ENCODE measurements around the gene ZMIZ1. TPM values are rescaled to one million over a fixed set of nuclear protein-coding genes. Genes with fewer than 3 reads are reported as not detected.

The ZMIZ1 gene
- total RNA-seq, 1 experiment from 2014 or later, result 28.4 TPM

DNA sequence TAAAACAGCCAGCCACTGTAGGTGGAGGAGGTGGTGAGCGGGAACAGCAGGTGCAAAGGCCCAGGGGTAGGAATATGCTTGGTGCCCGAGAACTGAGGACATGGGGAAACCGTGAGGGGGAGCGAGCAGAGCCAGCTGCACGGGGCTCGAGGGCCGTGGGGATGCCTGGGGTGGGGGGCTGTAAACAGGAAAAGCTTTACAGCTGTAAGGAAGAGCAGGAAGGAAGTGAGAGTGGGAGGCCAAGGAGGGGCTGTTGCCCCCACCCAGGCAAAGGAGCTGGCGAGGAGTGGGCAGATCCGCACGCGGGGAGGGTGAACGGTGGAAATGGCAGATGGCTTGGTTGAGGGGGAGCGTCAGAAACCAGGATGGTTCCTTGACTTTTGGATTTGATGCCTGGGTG lies 34.4 kb downstream of the ZMIZ1 start (continued):
- no peak for TF ChIP-seq REST (IDR thresholded peaks at IDR 0.05; ENCODE audit: low read depth)
- TF ChIP-seq JUND (IDR thresholded peaks at IDR 0.05), result no peak
- no peak for TF ChIP-seq EGR1 (IDR thresholded peaks at IDR 0.05; ENCODE audit: low read depth)
- no peak for TF ChIP-seq SP1 (IDR thresholded peaks at IDR 0.05; ENCODE audit: low read depth)
- TF ChIP-seq, protein P1, sequence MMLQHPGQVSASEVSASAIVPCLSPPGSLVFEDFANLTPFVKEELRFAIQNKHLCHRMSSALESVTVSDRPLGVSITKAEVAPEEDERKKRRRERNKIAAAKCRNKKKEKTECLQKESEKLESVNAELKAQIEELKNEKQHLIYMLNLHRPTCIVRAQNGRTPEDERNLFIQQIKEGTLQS (IDR thresholded peaks at IDR 0.05), result no peak

DNA sequence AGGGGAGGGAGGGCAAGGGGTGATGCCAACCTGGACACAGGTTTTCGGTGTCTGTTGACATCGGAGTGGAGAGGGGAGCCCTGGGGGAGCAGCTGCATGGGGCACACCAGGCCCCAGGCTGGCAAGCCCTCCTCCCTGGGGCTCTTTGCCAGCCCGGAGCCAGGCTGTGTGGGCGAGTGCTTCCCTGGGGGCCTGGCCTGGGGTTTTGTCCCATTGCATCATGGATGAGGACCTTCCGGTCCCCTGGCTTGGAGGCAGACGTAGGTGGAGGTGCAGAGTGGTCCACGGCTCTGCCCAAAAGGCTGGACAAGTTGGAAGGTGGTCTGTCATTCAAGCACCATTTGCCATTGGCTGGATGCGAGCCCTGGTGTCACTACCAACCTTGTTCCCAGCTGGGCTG lies 34.8 kb downstream of the ZMIZ1 start:
- H3K9ac ChIP-seq (ENCODE audit: low read length), result no peak overlapping the region
- H2AFZ ChIP-seq (ENCODE audit: low read depth, low read length, poor library complexity, severe bottlenecking), result no peak overlapping the region
- no peak overlapping the region for H3K27ac ChIP-seq (ENCODE audit: low read depth, low read length)
- TF ChIP-seq EGR1 (IDR thresholded peaks at IDR 0.05; ENCODE audit: low read depth) (no peak), REST (IDR thresholded peaks at IDR 0.05; ENCODE audit: low read depth) (no peak), FOSL1 (IDR thresholded peaks at IDR 0.05; ENCODE audit: low read depth) (no peak), ELF1 (IDR thresholded peaks at IDR 0.05; ENCODE audit: borderline replicate concordance, low read depth) (no peak), CTCF (IDR thresholded peaks at IDR 0.05 in 2 of 3, conservative IDR thresholded peaks at IDR 0.05 in 1 of 3; ENCODE audit: borderline replicate concordance in 1 of 3, insufficient read depth in 1 of 3, low read depth in 2 of 3, low read length in 2 of 3) (no peak), CEBPB (IDR thresholded peaks at IDR 0.05; ENCODE audit: low read depth) (no peak), JUND (IDR thresholded peaks at IDR 0.05) (no peak)
- TF ChIP-seq, protein P2, sequence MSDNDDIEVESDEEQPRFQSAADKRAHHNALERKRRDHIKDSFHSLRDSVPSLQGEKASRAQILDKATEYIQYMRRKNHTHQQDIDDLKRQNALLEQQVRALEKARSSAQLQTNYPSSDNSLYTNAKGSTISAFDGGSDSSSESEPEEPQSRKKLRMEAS (IDR thresholded peaks at IDR 0.05), result no peak
- no peak overlapping the region for H3K4me3 ChIP-seq (replicated peaks in 1 of 2; ENCODE audit: low read depth in 1 of 2, low read length in 2 of 2)
- H3K4me1 ChIP-seq (ENCODE audit: control insufficient read depth in 1 of 2, insufficient read depth in 2 of 2, low read length in 2 of 2), result peaks cover 25 to 27% of the 10 kb centered on the region in 2 experiments
- no peaks in the 10 kb centered on the region for H3K9me3 ChIP-seq (ENCODE audit: control insufficient read depth in 1 of 2, insufficient read depth in 1 of 2, low read depth in 1 of 2, low read length in 2 of 2)
- no peaks in the 10 kb centered on the region for H4K20me1 ChIP-seq (ENCODE audit: insufficient read depth)
- ATAC-seq (no peak), DNase-seq (ENCODE audit: low read depth, low spot score) (no peak)
- RAD21 ChIA-PET (ENCODE audit: low non-redundant PET in 1 of 2, low total read pairs in 2 of 2, uncharacterized antibody in 2 of 2, unreplicated experiment in 2 of 2), result no interaction called here
- no peaks in the 10 kb centered on the region for H3K9me2 ChIP-seq (ENCODE audit: insufficient read depth)
- H3K27me3 ChIP-seq (ENCODE audit: insufficient read depth, low read length), result no peaks in the 10 kb centered on the region
- H3K36me3 ChIP-seq (ENCODE audit: control insufficient read depth in 1 of 2, insufficient read depth in 2 of 2, low read length in 2 of 2), result no peaks in the 10 kb centered on the region
- POLR2A ChIA-PET, result no interaction called here
- no peak overlapping the region for H3K4me2 ChIP-seq (ENCODE audit: low read length)
- CTCF ChIA-PET, result interaction anchor here (0.6 kb wide), 1 partner anchor 20 kb away, joined by 3 read pairs; no protein-coding TSS in a partner anchor
- intact Hi-C loops (cut with micrococcal nuclease), result no loop called here
- H3K79me2 ChIP-seq (ENCODE audit: insufficient read depth, low read length), result peaks cover 52% of the 10 kb centered on the region
- BruUV-seq (replicated peaks), result no TSS peak
